ENCODE measurements around the gene CD3G.

CD3G gene

DNA sequence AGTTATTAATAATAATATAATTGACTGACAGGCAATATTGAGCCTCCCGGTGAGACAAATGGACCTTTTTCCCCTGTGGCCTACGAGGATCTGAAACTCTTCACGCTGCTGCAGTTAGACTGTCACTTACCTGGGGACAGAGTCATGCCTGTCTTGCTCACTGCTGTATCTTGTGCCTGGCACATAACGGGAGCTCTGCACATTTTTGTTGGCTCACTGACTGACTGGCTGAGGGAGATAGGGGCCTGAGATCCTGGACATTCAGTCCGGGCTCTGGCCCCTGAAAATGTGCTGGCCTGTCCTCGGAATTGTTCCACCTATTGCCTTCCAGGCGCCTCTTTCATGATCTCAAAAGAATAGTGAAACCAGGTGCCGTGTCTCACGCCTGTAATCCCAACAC lies 896 bp upstream of the CD3G start:
- Mint-ChIP-seq H3K27ac (peak overlapping the region; percentile 97), H3K27me3 (no peaks in the 10 kb centered on the region), H3K9me3 (no peaks in the 10 kb centered on the region), H3K4me1 (peaks cover 66% of the 10 kb centered on the region), H3K36me3 (peaks cover 31% of the 10 kb centered on the region), H3K4me3 (peak overlapping the region; percentile 92)

GRCh38 chr11:118349475-118349874 lies 5.3 kb downstream of the CD3G start:
- no peaks in the 10 kb centered on the region for H3K9me3 Mint-ChIP-seq
- peak overlapping the region; percentile 3 for H3K4me3 Mint-ChIP-seq
- peak overlapping the region; percentile 92 for H3K27ac Mint-ChIP-seq
- H3K27me3 Mint-ChIP-seq: no peaks in the 10 kb centered on the region
- H3K4me1 Mint-ChIP-seq: peaks cover 68% of the 10 kb centered on the region
- H3K36me3 Mint-ChIP-seq: peaks cover 15% of the 10 kb centered on the region

DNA sequence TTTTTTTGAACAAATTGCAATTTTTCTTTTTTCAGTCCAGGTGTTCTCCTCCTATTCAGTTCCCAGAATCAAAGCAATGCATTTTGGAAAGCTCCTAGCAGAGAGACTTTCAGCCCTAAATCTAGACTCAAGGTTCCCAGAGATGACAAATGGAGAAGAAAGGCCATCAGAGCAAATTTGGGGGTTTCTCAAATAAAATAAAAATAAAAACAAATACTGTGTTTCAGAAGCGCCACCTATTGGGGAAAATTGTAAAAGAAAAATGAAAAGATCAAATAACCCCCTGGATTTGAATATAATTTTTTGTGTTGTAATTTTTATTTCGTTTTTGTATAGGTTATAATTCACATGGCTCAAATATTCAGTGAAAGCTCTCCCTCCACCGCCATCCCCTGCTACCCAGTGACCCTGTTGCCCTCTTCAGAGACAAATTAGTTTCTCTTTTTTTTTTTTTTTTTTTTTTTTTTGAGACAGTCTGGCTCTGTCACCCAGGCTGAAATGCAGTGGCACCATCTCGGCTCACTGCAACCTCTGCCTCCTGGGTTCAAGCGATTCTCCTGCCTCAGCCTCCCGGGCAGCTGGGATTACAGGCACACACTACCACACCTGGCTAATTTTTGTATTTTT lies 9.1 kb downstream of the CD3G start:
- H3K4me3 Mint-ChIP-seq: no peak overlapping the region
- no peaks in the 10 kb centered on the region for H3K9me3 Mint-ChIP-seq
- H3K27ac Mint-ChIP-seq: peak overlapping the region; percentile 76
- peaks cover 7% of the 10 kb centered on the region for H3K36me3 Mint-ChIP-seq
- peaks cover 39% of the 10 kb centered on the region for H3K4me1 Mint-ChIP-seq
- H3K27me3 Mint-ChIP-seq: no peaks in the 10 kb centered on the region

DNA sequence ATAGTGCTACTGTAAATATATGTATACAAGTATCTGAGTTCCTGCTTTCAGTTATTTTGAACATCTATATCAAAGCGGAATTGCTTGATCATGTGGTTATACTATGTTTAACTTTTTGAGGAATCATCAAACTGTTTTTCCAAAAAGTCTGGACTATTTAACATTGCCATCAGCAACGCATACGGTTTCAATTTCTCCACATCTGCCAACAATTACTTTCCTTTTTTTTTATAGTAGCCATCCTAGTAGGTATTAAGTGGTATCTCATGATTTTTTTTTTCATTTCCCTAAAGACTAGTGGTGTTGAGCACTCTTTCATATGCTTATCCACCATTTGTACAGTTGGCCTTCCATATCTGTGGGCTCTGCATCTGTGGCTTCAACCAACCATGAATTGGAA lies 13.9 kb downstream of the CD3G start:
- no peak overlapping the region for H3K4me3 Mint-ChIP-seq
- no peaks in the 10 kb centered on the region for H3K27me3 Mint-ChIP-seq
- H3K27ac Mint-ChIP-seq: peak overlapping the region; percentile 89
- peaks cover 4% of the 10 kb centered on the region for H3K36me3 Mint-ChIP-seq
- H3K9me3 Mint-ChIP-seq: no peaks in the 10 kb centered on the region
- H3K4me1 Mint-ChIP-seq: peaks cover 52% of the 10 kb centered on the region

GRCh38 chr11:118359295-118359958 lies 15.3 kb downstream of the CD3G start, which contains the start of gene UBE4A:
Gene UBE4A, plus strand, starts transcription at chr11:118359600. Its CDS starts 5,481 bp downstream, at chr11:118365081.
- H3K27me3 Mint-ChIP-seq: no peaks in the 10 kb centered on the region
- peaks cover 6% of the 10 kb centered on the region for H3K36me3 Mint-ChIP-seq
- no peaks in the 10 kb centered on the region for H3K9me3 Mint-ChIP-seq
- H3K4me1 Mint-ChIP-seq: peaks cover 51% of the 10 kb centered on the region
- peak within 1 kb of the TSS; percentile 100 for H3K4me3 Mint-ChIP-seq
- H3K27ac Mint-ChIP-seq: peak within 1 kb of the TSS; percentile 97

GRCh38 chr11:118364956-118365615 lies 20.9 kb downstream of the CD3G start:
- Mint-ChIP-seq H3K27me3 (no peaks in the 10 kb centered on the region), H3K36me3 (peaks cover 13% of the 10 kb centered on the region), H3K27ac (peak overlapping the region; percentile 17), H3K4me3 (no peak overlapping the region), H3K9me3 (no peaks in the 10 kb centered on the region), H3K4me1 (peaks cover 47% of the 10 kb centered on the region)

- H3K9me3 Mint-ChIP-seq: no peaks in the 10 kb centered on the region
- H3K4me3 Mint-ChIP-seq: no peak overlapping the region
- H3K27ac Mint-ChIP-seq: no peak overlapping the region
- H3K36me3 Mint-ChIP-seq: peaks cover 15% of the 10 kb centered on the region
- H3K4me1 Mint-ChIP-seq: peaks cover 38% of the 10 kb centered on the region
- no peaks in the 10 kb centered on the region for H3K27me3 Mint-ChIP-seq
Measured at GRCh38 chr11:118366287-118366686, 22.1 kb downstream of the CD3G start.

GRCh38 chr11:118370774-118371173 lies 26.6 kb downstream of the CD3G start:
- H3K4me3 Mint-ChIP-seq: no peak overlapping the region
- H3K9me3 Mint-ChIP-seq: no peaks in the 10 kb centered on the region
- no peaks in the 10 kb centered on the region for H3K27me3 Mint-ChIP-seq
- peaks cover 23% of the 10 kb centered on the region for H3K36me3 Mint-ChIP-seq
- peaks cover 7% of the 10 kb centered on the region for H3K4me1 Mint-ChIP-seq
- no peak overlapping the region for H3K27ac Mint-ChIP-seq

- no peaks in the 10 kb centered on the region for H3K9me3 Mint-ChIP-seq
- H3K4me3 Mint-ChIP-seq: no peak overlapping the region
- no peaks in the 10 kb centered on the region for H3K27me3 Mint-ChIP-seq
- peaks cover 22% of the 10 kb centered on the region for H3K36me3 Mint-ChIP-seq
- peak overlapping the region; percentile 51 for H3K27ac Mint-ChIP-seq
- H3K4me1 Mint-ChIP-seq: peaks cover 6% of the 10 kb centered on the region
Measured at GRCh38 chr11:118373263-118373662, 29.1 kb downstream of the CD3G start.

GRCh38 chr11:118373871-118374270 lies 29.7 kb downstream of the CD3G start:
- Mint-ChIP-seq H3K36me3 (peaks cover 25% of the 10 kb centered on the region), H3K27ac (no peak overlapping the region), H3K4me1 (peaks cover 6% of the 10 kb centered on the region), H3K9me3 (no peaks in the 10 kb centered on the region), H3K27me3 (no peaks in the 10 kb centered on the region), H3K4me3 (no peak overlapping the region)

GRCh38 chr11:118374729-118375128 lies 30.6 kb downstream of the CD3G start:
- H3K27me3 Mint-ChIP-seq: no peaks in the 10 kb centered on the region
- H3K36me3 Mint-ChIP-seq: peaks cover 27% of the 10 kb centered on the region
- no peaks in the 10 kb centered on the region for H3K9me3 Mint-ChIP-seq
- no peak overlapping the region for H3K4me3 Mint-ChIP-seq
- no peak overlapping the region for H3K27ac Mint-ChIP-seq
- H3K4me1 Mint-ChIP-seq: peaks cover 6% of the 10 kb centered on the region

GRCh38 chr11:118375978-118376377 lies 31.8 kb downstream of the CD3G start:
- H3K27me3 Mint-ChIP-seq: no peaks in the 10 kb centered on the region
- no peak overlapping the region for H3K4me3 Mint-ChIP-seq
- peaks cover 6% of the 10 kb centered on the region for H3K4me1 Mint-ChIP-seq
- no peaks in the 10 kb centered on the region for H3K9me3 Mint-ChIP-seq
- H3K27ac Mint-ChIP-seq: peak overlapping the region; percentile 43
- peaks cover 24% of the 10 kb centered on the region for H3K36me3 Mint-ChIP-seq

GRCh38 chr11:118379497-118379896 lies 35.4 kb downstream of the CD3G start:
- Mint-ChIP-seq H3K9me3 (no peaks in the 10 kb centered on the region), H3K4me3 (no peak overlapping the region), H3K36me3 (peaks cover 14% of the 10 kb centered on the region), H3K27ac (peak overlapping the region; percentile 62), H3K4me1 (peaks cover 6% of the 10 kb centered on the region), H3K27me3 (no peaks in the 10 kb centered on the region)

DNA sequence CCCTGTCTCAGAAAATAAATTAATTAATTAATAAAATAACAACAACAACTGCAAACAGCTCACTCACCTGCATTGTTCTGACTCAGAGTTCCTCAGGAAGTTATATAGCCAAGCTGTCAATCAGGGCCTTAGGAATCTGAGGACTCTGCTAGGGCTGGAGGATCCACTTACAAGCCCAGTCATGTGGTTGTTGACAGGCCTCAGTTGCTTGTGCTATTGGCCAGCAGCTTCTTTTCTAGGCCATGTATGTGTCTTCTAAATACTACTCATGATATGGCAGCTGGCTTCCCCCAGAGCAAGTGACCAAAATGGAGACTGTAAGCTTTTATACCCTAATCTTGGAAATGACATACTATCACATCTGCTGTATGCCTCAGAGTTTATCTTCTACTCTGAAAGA lies 36.4 kb downstream of the CD3G start:
- no peak overlapping the region for H3K27ac Mint-ChIP-seq
- no peaks in the 10 kb centered on the region for H3K27me3 Mint-ChIP-seq
- no peak overlapping the region for H3K4me3 Mint-ChIP-seq
- peaks cover 6% of the 10 kb centered on the region for H3K4me1 Mint-ChIP-seq
- H3K9me3 Mint-ChIP-seq: no peaks in the 10 kb centered on the region
- peaks cover 15% of the 10 kb centered on the region for H3K36me3 Mint-ChIP-seq

GRCh38 chr11:118382954-118383353 lies 38.8 kb downstream of the CD3G start:
- Mint-ChIP-seq H3K36me3 (peaks cover 27% of the 10 kb centered on the region), H3K4me3 (no peak overlapping the region), H3K4me1 (no peaks in the 10 kb centered on the region), H3K27me3 (no peaks in the 10 kb centered on the region), H3K27ac (no peak overlapping the region), H3K9me3 (no peaks in the 10 kb centered on the region)

DNA sequence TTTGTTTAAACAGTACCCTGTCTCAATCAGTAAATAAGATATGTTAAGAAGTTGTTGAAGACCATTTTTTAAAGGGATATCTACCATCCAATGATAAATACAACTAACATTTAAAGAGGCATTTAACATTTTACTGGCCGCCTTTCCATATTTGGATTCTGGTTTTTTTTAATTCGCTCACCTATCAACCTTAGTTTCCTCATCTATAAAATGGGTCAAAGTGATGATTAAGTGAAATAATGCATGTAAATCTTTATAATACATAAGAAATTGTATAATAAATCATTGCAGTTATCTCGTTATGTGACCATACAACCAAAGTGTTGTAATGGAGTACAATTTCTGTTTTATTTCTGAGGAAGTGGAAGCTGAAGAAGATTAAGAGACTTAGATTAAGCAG lies 39.5 kb downstream of the CD3G start:
- no peaks in the 10 kb centered on the region for H3K9me3 Mint-ChIP-seq
- no peak overlapping the region for H3K4me3 Mint-ChIP-seq
- H3K27ac Mint-ChIP-seq: no peak overlapping the region
- H3K4me1 Mint-ChIP-seq: no peaks in the 10 kb centered on the region
- peaks cover 23% of the 10 kb centered on the region for H3K36me3 Mint-ChIP-seq
- H3K27me3 Mint-ChIP-seq: no peaks in the 10 kb centered on the region

All from activated naive CD4-positive, alpha-beta T cell treated with anti-CD3 and anti-CD28 coated beads, Interleukin-2, amount 50 U/mL, for 24 hours (primary cell).